Measurements from ENCODE around the gene TBC1D17. TPM values are rescaled to one million over a fixed set of nuclear protein-coding genes. Genes with fewer than 3 reads are reported as not detected.

The TBC1D17 gene
- total and polyA plus RNA-seq, 10 of the 15 experiments (the other 5 are each of a cell fraction or from before 2014, with no cell fraction given): 0.42 to 20.4 (median 11.2) TPM

DNA sequence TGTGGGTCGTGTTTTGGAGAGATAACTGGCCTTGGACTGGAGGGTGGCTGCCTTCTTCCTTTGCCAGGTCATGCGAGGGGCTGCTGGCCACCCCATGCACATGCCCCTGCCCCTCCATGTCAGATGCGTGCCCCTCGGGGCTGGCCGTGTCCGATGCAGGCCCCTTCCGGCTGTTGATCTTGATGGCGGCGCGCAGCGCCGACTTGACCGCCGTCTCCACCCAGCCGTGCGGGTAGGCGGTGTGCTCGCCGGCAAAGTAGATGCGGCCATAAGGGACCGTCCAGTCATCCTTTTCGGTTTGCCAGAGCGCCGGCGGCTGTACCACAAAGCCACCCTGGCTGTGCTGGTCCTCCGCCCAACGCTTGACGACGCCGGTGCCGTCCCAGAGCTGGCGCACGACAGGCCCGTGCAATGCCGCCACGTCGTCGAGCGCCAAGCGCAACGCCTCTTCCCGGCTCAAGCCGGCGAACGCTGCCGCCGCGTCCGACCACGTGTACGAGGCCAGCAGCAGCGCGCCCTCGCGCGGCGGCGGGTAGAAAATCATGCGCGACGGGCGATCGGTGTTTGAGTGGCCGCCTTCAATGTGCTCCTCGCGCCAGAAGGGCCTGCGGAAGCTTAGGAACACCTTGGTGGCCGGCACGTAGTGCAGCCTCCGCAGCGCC lies 12.3 kb downstream of the TBC1D17 start (continued):
- TF ChIP-seq, protein P1, sequence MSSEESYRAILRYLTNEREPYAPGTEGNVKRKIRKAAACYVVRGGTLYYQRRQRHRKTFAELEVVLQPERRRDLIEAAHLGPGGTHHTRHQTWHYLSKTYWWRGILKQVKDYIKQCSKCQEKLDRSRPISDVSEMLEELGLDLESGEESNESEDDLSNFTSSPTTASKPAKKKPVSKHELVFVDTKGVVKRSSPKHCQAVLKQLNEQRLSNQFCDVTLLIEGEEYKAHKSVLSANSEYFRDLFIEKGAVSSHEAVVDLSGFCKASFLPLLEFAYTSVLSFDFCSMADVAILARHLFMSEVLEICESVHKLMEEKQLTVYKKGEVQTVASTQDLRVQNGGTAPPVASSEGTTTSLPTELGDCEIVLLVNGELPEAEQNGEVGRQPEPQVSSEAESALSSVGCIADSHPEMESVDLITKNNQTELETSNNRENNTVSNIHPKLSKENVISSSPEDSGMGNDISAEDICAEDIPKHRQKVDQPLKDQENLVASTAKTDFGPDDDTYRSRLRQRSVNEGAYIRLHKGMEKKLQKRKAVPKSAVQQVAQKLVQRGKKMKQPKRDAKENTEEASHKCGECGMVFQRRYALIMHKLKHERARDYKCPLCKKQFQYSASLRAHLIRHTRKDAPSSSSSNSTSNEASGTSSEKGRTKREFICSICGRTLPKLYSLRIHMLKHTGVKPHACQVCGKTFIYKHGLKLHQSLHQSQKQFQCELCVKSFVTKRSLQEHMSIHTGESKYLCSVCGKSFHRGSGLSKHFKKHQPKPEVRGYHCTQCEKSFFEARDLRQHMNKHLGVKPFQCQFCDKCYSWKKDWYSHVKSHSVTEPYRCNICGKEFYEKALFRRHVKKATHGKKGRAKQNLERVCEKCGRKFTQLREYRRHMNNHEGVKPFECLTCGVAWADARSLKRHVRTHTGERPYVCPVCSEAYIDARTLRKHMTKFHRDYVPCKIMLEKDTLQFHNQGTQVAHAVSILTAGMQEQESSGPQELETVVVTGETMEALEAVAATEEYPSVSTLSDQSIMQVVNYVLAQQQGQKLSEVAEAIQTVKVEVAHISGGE (CRISPR knock-in tag; IDR thresholded peaks at IDR 0.05): no peak; the same call in 1 of the 2 replicates
- TF ChIP-seq JUND (IDR thresholded peaks at IDR 0.05; ENCODE audit: low read depth, low read length): no peak
- TF ChIP-seq GATAD2B (conservative IDR thresholded peaks at IDR 0.05; ENCODE audit: low read depth): peak; percentile 88
- TF ChIP-seq NR2F1 (conservative IDR thresholded peaks at IDR 0.05): 0 out of 2 replicates have a peak, but pooled peaks have one; percentile 29
- TF ChIP-seq YY1 (IDR thresholded peaks at IDR 0.05; ENCODE audit: low read depth, low read length): peak; percentile 54; the same call in 1 of the 2 replicates
- TF ChIP-seq SP1 (IDR thresholded peaks at IDR 0.05; ENCODE audit: low read depth, low read length): peak; percentile 30
